Neural progenitor cell (in vitro differentiated cells): ENCODE measurements around the gene PLXDC2. TPM values are rescaled to one million over a fixed set of nuclear protein-coding genes. Genes with fewer than 3 reads are reported as not detected.
A peak's percentile ranks its signal among the peaks of the same experiment; 100 is the strongest.

Source experiments
- DNase-seq: peaks from one replicate; pipeline ENCODE4 v3.0.0-alpha.2; 2016; ENCODE audit warnings: low spot score
- H2AFZ ChIP-seq: fragments of 200-600 bp; sonication (generic); replicated peaks from 2 replicates; pipeline ENCODE4 v1.6.1; 2016; ENCODE audit warnings: antibody characterized with exemption
- H3F3A ChIP-seq: fragments of 200-600 bp; sonication (generic); 2 replicates; pipeline ENCODE4 v1.6.1; 2016; ENCODE audit warnings: antibody characterized with exemption, low read depth
- H3K27ac ChIP-seq: fragments of 200-600 bp; sonication (generic); 2 replicates; pipeline ENCODE4 v1.5.1; 2016; ENCODE audit warnings: mild to moderate bottlenecking
- H3K27me3 ChIP-seq: fragments of 200-600 bp; sonication (generic); 2 replicates; pipeline ENCODE4 v1.6.1; 2016; ENCODE audit warnings: mild to moderate bottlenecking, moderate library complexity
- H3K36me3 ChIP-seq: fragments of 200-600 bp; sonication (generic); 2 replicates; pipeline ENCODE4 v1.5.1; 2016
- H3K4me1 ChIP-seq: fragments of 200-600 bp; sonication (generic); 2 replicates; pipeline ENCODE4 v1.6.1; 2016; ENCODE audit warnings: mixed run types
- H3K4me2 ChIP-seq: fragments of 200-600 bp; sonication (generic); 2 replicates; pipeline ENCODE4 v1.6.1; 2016
- H3K4me3 ChIP-seq: fragments of 200-600 bp; sonication (generic); 2 replicates; pipeline ENCODE4 v1.5.1; 2016
- H3K79me2 ChIP-seq: fragments of 200-600 bp; sonication (generic); 2 replicates; pipeline ENCODE4 v1.6.1; 2016; ENCODE audit warnings: low read depth
- H3K9ac ChIP-seq: fragments of 200-600 bp; sonication (generic); 2 replicates; pipeline ENCODE4 v1.6.1; 2016
- H3K9me3 ChIP-seq: fragments of 200-600 bp; sonication (generic); 2 replicates; pipeline ENCODE4 v1.5.1; 2016; ENCODE audit warnings: low read depth
- H4K20me1 ChIP-seq: fragments of 200-600 bp; sonication (generic); 2 replicates; pipeline ENCODE4 v1.6.1; 2016; ENCODE audit warnings: low read depth
- H3K27ac Mint-ChIP-seq: 3 replicates; pipeline ENCODE4 v1.8.0; 2021; ENCODE audit warnings: mixed read lengths
- H3K27me3 Mint-ChIP-seq: 2 replicates; pipeline ENCODE4 v1.8.0; 2022; ENCODE audit warnings: low read depth, mild to moderate bottlenecking, inconsistent platforms, moderate library complexity, mixed read lengths; ENCODE audit not compliant: insufficient read depth
- H3K36me3 Mint-ChIP-seq: 3 replicates; pipeline ENCODE4 v1.8.0; 2021; ENCODE audit warnings: mixed read lengths
- H3K4me1 Mint-ChIP-seq: 3 replicates; pipeline ENCODE4 v1.8.0; 2021; ENCODE audit warnings: mixed read lengths
- H3K4me3 Mint-ChIP-seq: 3 replicates; pipeline ENCODE4 v1.8.0; 2021; ENCODE audit warnings: mild to moderate bottlenecking, moderate library complexity, mixed read lengths
- H3K9me3 Mint-ChIP-seq: 3 replicates; pipeline ENCODE4 v1.8.0; 2020; ENCODE audit warnings: mixed read lengths
- EZH2 ChIP-seq: fragments of 200-600 bp; sonication (generic); IDR thresholded peaks from 2 replicates; pipeline ENCODE4 v1.6.1; 2017; ENCODE audit warnings: antibody characterized with exemption, mild to moderate bottlenecking, moderate library complexity
- EZH2phosphoT487 ChIP-seq: fragments of 200-600 bp; sonication (generic); IDR thresholded peaks from 2 replicates; pipeline ENCODE4 v1.6.1; 2017; ENCODE audit warnings: antibody characterized with exemption
- total RNA-seq: library from RNA; depleted of rRNA; stranded (reverse); fragments of >200 nt; gene quantifications from 2 replicates; pipeline ENCODE4 v1.2.3, GENCODE V29; 2015; ENCODE audit warnings: low replicate concordance
- TF ChIP-seq, protein P1 (sequence below): fragments of 200-600 bp; sonication (generic); IDR thresholded peaks from 2 replicates; pipeline ENCODE4 v1.5.1; 2017; ENCODE audit warnings: antibody characterized with exemption, mild to moderate bottlenecking

Gene PLXDC2
- total RNA-seq, 1 donor from 2014 or later: 44.2 TPM

DNA sequence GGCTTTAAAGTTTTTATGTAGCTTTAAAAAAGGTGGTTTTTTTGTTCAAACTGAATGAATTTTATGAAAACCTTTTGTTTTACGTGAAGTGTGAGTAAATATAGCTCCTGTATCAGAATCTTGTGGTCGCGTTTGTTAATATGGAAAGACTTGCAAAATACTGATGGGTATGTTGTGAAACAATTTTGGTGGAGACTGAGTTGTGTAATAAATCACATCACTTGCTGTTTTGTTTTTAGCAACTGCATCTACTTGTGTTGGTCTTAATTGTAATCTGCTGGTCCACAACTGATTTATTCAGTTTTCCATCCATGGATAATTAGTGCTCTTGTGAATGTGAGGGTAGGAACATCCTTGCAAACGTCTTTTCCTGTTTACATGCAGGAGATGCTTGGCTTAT is 10.5 kb downstream of the PLXDC2 start:
- Histone ChIP-seq H3K4me3 (no peak overlapping the region), H4K20me1 (peaks cover 24% of the 10 kb centered on the region), H3K9me3 (no peaks in the 10 kb centered on the region), H3K27ac (no peak overlapping the region), H3K79me2 (peaks cover 95% of the 10 kb centered on the region), H3K9ac (no peak overlapping the region), H3F3A (peaks cover 34% of the 10 kb centered on the region), H3K4me1 (peaks cover 63% of the 10 kb centered on the region), H3K27me3 (no peaks in the 10 kb centered on the region), H3K36me3 (peaks cover 11% of the 10 kb centered on the region), H3K4me2 (peak overlapping the region; percentile 42), H2AFZ (no peak overlapping the region)
- TF ChIP-seq EZH2 (no peak), EZH2phosphoT487 (no peak)
- TF ChIP-seq, protein P1, sequence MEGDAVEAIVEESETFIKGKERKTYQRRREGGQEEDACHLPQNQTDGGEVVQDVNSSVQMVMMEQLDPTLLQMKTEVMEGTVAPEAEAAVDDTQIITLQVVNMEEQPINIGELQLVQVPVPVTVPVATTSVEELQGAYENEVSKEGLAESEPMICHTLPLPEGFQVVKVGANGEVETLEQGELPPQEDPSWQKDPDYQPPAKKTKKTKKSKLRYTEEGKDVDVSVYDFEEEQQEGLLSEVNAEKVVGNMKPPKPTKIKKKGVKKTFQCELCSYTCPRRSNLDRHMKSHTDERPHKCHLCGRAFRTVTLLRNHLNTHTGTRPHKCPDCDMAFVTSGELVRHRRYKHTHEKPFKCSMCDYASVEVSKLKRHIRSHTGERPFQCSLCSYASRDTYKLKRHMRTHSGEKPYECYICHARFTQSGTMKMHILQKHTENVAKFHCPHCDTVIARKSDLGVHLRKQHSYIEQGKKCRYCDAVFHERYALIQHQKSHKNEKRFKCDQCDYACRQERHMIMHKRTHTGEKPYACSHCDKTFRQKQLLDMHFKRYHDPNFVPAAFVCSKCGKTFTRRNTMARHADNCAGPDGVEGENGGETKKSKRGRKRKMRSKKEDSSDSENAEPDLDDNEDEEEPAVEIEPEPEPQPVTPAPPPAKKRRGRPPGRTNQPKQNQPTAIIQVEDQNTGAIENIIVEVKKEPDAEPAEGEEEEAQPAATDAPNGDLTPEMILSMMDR: no peak
- Mint-ChIP-seq H3K36me3 (peaks cover 23% of the 10 kb centered on the region), H3K27ac (no peak overlapping the region), H3K4me3 (no peak overlapping the region), H3K4me1 (peaks cover 35% of the 10 kb centered on the region), H3K9me3 (peaks cover 11% of the 10 kb centered on the region), H3K27me3 (no peaks in the 10 kb centered on the region)
- DNase-seq: no peak

DNA sequence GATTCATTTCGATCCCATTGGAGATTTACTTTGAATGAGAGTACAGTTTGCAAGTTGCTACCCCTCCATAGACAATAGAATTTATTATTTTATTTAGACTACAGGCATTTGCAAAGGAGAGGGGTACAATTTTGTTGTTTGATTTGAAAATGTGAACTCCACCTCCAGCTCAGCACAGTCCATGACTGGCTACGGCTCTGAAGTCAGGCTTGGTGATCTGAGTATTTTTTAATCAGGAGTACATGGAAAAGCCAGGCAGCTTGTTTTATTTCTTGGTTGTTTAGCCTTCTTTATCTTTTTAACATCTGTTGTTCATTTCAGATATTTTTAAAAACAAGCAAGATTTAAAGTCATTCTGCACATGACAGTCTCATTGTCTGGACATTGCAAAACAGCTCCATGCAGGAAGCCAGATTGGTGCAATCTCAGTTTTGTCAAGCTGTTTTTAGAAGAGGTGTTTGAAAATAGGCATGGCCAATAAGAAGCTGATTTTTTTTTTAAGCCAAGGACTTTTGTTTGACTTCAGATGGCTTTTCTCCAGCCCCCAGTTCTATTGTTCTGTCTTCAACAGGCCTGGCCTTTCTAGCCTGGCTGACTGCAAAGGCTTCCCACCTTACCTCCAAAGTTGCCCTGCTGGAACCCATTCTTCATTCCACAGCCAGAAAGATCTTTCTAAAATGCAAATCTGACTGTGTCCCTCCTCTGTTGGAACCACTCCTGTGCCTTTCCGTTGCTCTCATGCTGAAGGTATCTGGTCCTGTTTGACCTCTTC is 12.2 kb downstream of the PLXDC2 start:
- peaks cover 97% of the 10 kb centered on the region for H3K79me2 ChIP-seq
- Mint-ChIP-seq H3K27ac (no peak overlapping the region), H3K36me3 (peaks cover 25% of the 10 kb centered on the region), H3K9me3 (peaks cover 12% of the 10 kb centered on the region), H3K4me3 (no peak overlapping the region), H3K27me3 (no peaks in the 10 kb centered on the region), H3K4me1 (peaks cover 46% of the 10 kb centered on the region)
- no peak overlapping the region for H3K9ac ChIP-seq
- peak; percentile 62 for DNase-seq
- H3K4me1 ChIP-seq: peaks cover 76% of the 10 kb centered on the region
- H3K27me3 ChIP-seq: no peaks in the 10 kb centered on the region
- no peaks in the 10 kb centered on the region for H3K9me3 ChIP-seq
- H2AFZ ChIP-seq: no peak overlapping the region
- H4K20me1 ChIP-seq: peaks cover 32% of the 10 kb centered on the region
- TF ChIP-seq, protein P1: no peak
- TF ChIP-seq EZH2: no peak
- TF ChIP-seq EZH2phosphoT487: no peak
- H3K4me2 ChIP-seq: peak overlapping the region; percentile 52
- H3F3A ChIP-seq: peaks cover 34% of the 10 kb centered on the region
- no peak overlapping the region for H3K27ac ChIP-seq
- no peak overlapping the region for H3K4me3 ChIP-seq
- H3K36me3 ChIP-seq: peaks cover 15% of the 10 kb centered on the region

DNA sequence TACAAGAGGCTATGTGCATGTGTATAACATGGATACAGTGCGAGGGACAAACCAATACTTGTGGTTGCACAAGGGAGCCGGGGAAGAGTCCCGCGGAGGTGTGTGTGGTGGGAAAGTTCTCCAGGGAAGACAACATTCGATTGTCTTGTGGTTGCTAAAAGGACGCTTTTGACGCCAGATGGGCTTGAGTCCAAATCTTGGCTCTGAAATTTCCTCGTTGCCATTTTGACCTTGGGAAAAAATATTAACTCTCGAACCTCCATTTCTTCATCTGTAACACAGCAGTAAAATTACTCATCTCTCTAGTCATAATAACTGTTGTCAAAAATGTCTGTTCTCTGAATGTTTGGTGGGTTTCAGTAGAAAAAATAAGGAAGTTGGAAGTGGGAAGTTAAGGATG is 16.5 kb downstream of the PLXDC2 start:
- Histone ChIP-seq H3K27ac (no peak overlapping the region), H4K20me1 (peaks cover 22% of the 10 kb centered on the region), H2AFZ (no peak overlapping the region), H3K79me2 (peaks cover 97% of the 10 kb centered on the region), H3K9ac (no peak overlapping the region), H3K36me3 (peaks cover 15% of the 10 kb centered on the region), H3K9me3 (no peaks in the 10 kb centered on the region), H3F3A (peaks cover 22% of the 10 kb centered on the region), H3K4me3 (no peak overlapping the region), H3K27me3 (no peaks in the 10 kb centered on the region), H3K4me2 (peak overlapping the region; percentile 51), H3K4me1 (peaks cover 52% of the 10 kb centered on the region)
- H3K27me3 Mint-ChIP-seq: no peaks in the 10 kb centered on the region
- H3K9me3 Mint-ChIP-seq: peaks cover 12% of the 10 kb centered on the region
- H3K36me3 Mint-ChIP-seq: peaks cover 28% of the 10 kb centered on the region
- H3K4me1 Mint-ChIP-seq: peaks cover 40% of the 10 kb centered on the region
- TF ChIP-seq, protein P1: no peak
- no peak for TF ChIP-seq EZH2phosphoT487
- no peak for TF ChIP-seq EZH2
- no peak for DNase-seq
- peak overlapping the region; percentile 17 for H3K27ac Mint-ChIP-seq
- H3K4me3 Mint-ChIP-seq: no peak overlapping the region
